ENCODE measurements around the gene PCDHB6. TPM values are rescaled to one million over a fixed set of nuclear protein-coding genes. Genes with fewer than 3 reads are reported as not detected.
"Not testable (repeated sequence)": the region's sequence is repeated elsewhere in the genome, so short reads cannot be mapped to it uniquely, and the experiment has no call there.

PCDHB6 gene
- polyA plus RNA-seq (2011; rRNA removed) (0.21 TPM in 2 replicates), polyA minus RNA-seq (2011; rRNA and poly(A)+ RNA removed) (0.09 and 0.26 TPM in 2 replicates)

GRCh38 chr5:141149812-141150211 is at the start of gene PCDHB6:
Gene PCDHB6 (plus strand): TSS chr5:141150057. CDS start chr5:141150258, 201 bp downstream.
- Histone ChIP-seq H3K4me3 (ENCODE audit: low read depth, low read length) (no peak within 1 kb of the TSS), H3K27me3 (ENCODE audit: control insufficient read depth, insufficient read depth, low read length) (no peaks in the 10 kb centered on the region)
- POLR2A ChIA-PET = no interaction called here

GRCh38 chr5:141100243-141100805 is 49.5 kb upstream of the PCDHB6 start, which contains the start of gene PCDHB3:
Gene PCDHB3 (plus strand): TSS chr5:141100473. CDS start chr5:141100650, 177 bp downstream.
- Histone ChIP-seq H3K27ac (ENCODE audit: low read depth, low read length) (no peak within 1 kb of the TSS), H3K9me3 (ENCODE audit: control insufficient read depth, insufficient read depth, low read length) (peaks cover 30% of the 10 kb centered on the region), H3K4me3 (ENCODE audit: low read depth, low read length) (no peak within 1 kb of the TSS), H3K27me3 (ENCODE audit: control insufficient read depth, insufficient read depth, low read length) (no peaks in the 10 kb centered on the region)
- TF ChIP-seq CTCF (IDR thresholded peaks at IDR 0.05; ENCODE audit: low read depth, low read length) = no peak
- ChIA-PET POLR2A (no interaction called here), CTCF (no interaction called here)
- no peak for DNase-seq (ENCODE audit: low read depth, low spot score)

More at GRCh38 chr5:141149812-141150211, at the start of gene PCDHB6:
- DNase-seq (ENCODE audit: low read depth, low spot score) = no peak
- Histone ChIP-seq H3K27ac (ENCODE audit: low read depth, low read length) (no peak within 1 kb of the TSS), H3K9me3 (ENCODE audit: control insufficient read depth, insufficient read depth, low read length) (peaks cover 19% of the 10 kb centered on the region)
- no peak for TF ChIP-seq CTCF (IDR thresholded peaks at IDR 0.05; ENCODE audit: low read depth, low read length)
- CTCF ChIA-PET = no interaction called here

- POLR2A ChIA-PET = no interaction called here
- CTCF ChIA-PET = no interaction called here
- no peak for DNase-seq (ENCODE audit: low read depth, low spot score)
- Histone ChIP-seq H3K27me3 (ENCODE audit: control insufficient read depth, insufficient read depth, low read length) (no peaks in the 10 kb centered on the region), H3K27ac (ENCODE audit: low read depth, low read length) (no peak overlapping the region), H3K4me3 (ENCODE audit: low read depth, low read length) (no peak overlapping the region), H3K9me3 (ENCODE audit: control insufficient read depth, insufficient read depth, low read length) (peaks cover 28% of the 10 kb centered on the region)
- no peak for TF ChIP-seq CTCF (IDR thresholded peaks at IDR 0.05; ENCODE audit: low read depth, low read length)
Observed at GRCh38 chr5:141101059-141101458, 48.8 kb upstream of the PCDHB6 start.

- peaks cover 23% of the 10 kb centered on the region for H3K9me3 ChIP-seq (ENCODE audit: control insufficient read depth, insufficient read depth, low read length)
- POLR2A ChIA-PET, CTCF ChIA-PET: not testable (repeated sequence)
Observed at GRCh38 chr5:141102070-141102469, 47.8 kb upstream of the PCDHB6 start.

GRCh38 chr5:141102471-141102870 is 47.4 kb upstream of the PCDHB6 start:
- H3K9me3 ChIP-seq (ENCODE audit: control insufficient read depth, insufficient read depth, low read length) = peaks cover 23% of the 10 kb centered on the region
- CTCF ChIA-PET = not testable (repeated sequence)

More at GRCh38 chr5:141102070-141102469, 47.8 kb upstream of the PCDHB6 start:
- H3K4me3 ChIP-seq (ENCODE audit: low read depth, low read length); DNase-seq (ENCODE audit: low read depth, low spot score); H3K27ac ChIP-seq (ENCODE audit: low read depth, low read length); H3K27me3 ChIP-seq (ENCODE audit: control insufficient read depth, insufficient read depth, low read length): not testable (repeated sequence)

GRCh38 chr5:141105350-141105749 is 44.5 kb upstream of the PCDHB6 start:
- DNase-seq (ENCODE audit: low read depth, low spot score) = no peak
- CTCF ChIA-PET = interaction anchor here (0.6 kb wide), 1 partner anchor 225 kb away, joined by 4 read pairs; the partner anchor contains the start of gene PCDHGA1
- no peaks in the 10 kb centered on the region for H3K27me3 ChIP-seq (ENCODE audit: control insufficient read depth, insufficient read depth, low read length)
- H3K27ac ChIP-seq (ENCODE audit: low read depth, low read length) = no peak overlapping the region
- H3K4me3 ChIP-seq (ENCODE audit: low read depth, low read length) = no peak overlapping the region
- POLR2A ChIA-PET = no interaction called here
- no peak for TF ChIP-seq CTCF (IDR thresholded peaks at IDR 0.05; ENCODE audit: low read depth, low read length)
- peaks cover 31% of the 10 kb centered on the region for H3K9me3 ChIP-seq (ENCODE audit: control insufficient read depth, insufficient read depth, low read length)

More at GRCh38 chr5:141102471-141102870, 47.4 kb upstream of the PCDHB6 start:
- H3K4me3 ChIP-seq (ENCODE audit: low read depth, low read length); POLR2A ChIA-PET; DNase-seq (ENCODE audit: low read depth, low spot score); H3K27me3 ChIP-seq (ENCODE audit: control insufficient read depth, insufficient read depth, low read length); H3K27ac ChIP-seq (ENCODE audit: low read depth, low read length): not testable (repeated sequence)
